Esophagus squamous epithelium (tissue), 4 donors: Measurements from ENCODE around the gene NKAIN4.

ENCODE experiments used
- POLR2A ChIP-seq, 4 donors: fragments of 450-650 bp; IDR thresholded peaks; one replicate each; pipeline ENCODE4 v1.6.1; 2017; ENCODE audit warnings: antibody characterized with exemption in 4 of 4, mild to moderate bottlenecking in 4 of 4, moderate library complexity in 3 of 4
- TF ChIP-seq, protein P1 (sequence below), 6 experiments: fragments of 450-650 bp in 4 of 6; fragments of 200-600 bp in 2 of 6; sonication (generic) in 2 of 6; IDR thresholded peaks; one replicate each; pipeline ENCODE4 v1.5.1; 2016 to 2019; ENCODE audit warnings: antibody characterized with exemption in 6 of 6, mild to moderate bottlenecking in 4 of 6, moderate library complexity in 4 of 6

DNA sequence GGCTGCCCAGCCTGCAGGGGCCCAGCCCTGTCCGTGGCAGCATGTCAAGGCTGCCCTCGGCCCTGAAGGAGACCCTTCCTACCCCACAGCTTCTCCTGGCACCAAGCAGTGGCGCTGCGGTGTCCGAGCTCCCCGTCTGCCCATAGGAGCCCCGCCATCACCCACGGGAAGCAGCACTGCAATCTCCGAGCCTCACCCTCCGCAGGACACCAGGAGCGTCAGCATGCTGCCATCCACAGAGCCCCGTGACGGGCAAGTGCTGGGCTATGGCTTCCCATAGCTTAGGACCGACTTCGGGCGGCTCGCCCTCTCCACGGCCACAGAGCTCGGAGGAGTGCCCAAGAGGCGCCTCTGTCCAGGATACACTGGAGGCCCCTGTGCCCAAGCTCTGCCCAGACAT lies 63.4 kb downstream of the NKAIN4 start:
- TF ChIP-seq, protein P1, sequence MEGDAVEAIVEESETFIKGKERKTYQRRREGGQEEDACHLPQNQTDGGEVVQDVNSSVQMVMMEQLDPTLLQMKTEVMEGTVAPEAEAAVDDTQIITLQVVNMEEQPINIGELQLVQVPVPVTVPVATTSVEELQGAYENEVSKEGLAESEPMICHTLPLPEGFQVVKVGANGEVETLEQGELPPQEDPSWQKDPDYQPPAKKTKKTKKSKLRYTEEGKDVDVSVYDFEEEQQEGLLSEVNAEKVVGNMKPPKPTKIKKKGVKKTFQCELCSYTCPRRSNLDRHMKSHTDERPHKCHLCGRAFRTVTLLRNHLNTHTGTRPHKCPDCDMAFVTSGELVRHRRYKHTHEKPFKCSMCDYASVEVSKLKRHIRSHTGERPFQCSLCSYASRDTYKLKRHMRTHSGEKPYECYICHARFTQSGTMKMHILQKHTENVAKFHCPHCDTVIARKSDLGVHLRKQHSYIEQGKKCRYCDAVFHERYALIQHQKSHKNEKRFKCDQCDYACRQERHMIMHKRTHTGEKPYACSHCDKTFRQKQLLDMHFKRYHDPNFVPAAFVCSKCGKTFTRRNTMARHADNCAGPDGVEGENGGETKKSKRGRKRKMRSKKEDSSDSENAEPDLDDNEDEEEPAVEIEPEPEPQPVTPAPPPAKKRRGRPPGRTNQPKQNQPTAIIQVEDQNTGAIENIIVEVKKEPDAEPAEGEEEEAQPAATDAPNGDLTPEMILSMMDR (IDR thresholded peaks at IDR 0.05): no peak
- TF ChIP-seq POLR2A (IDR thresholded peaks at IDR 0.05): no peak
